Measurements from ENCODE around the gene XRCC1.

XRCC1 gene

GRCh38 chr19:43569657-43570056, 5.7 kb downstream of the XRCC1 start:
- no peaks in the 10 kb centered on the region for H3K36me3 ChIP-seq (ENCODE audit: control insufficient read depth, low read depth, low read length)
- no peak overlapping the region for H3K9ac ChIP-seq (ENCODE audit: low read length)
- H3K4me1 ChIP-seq (ENCODE audit: control insufficient read depth, low read depth, low read length), result peaks cover 2% of the 10 kb centered on the region
- H3K27ac ChIP-seq (ENCODE audit: low read length), result no peak overlapping the region
- H3K27me3 ChIP-seq (ENCODE audit: control insufficient read depth, insufficient read depth, low read length), result no peaks in the 10 kb centered on the region
- H3K9me3 ChIP-seq (ENCODE audit: control insufficient read depth, low read depth, low read length), result no peaks in the 10 kb centered on the region
- no peak overlapping the region for H3K4me3 ChIP-seq (ENCODE audit: low read length)

GRCh38 chr19:43564800-43565199, 10.5 kb downstream of the XRCC1 start:
- no peak overlapping the region for H3K9ac ChIP-seq (ENCODE audit: low read length)
- no peaks in the 10 kb centered on the region for H3K4me1 ChIP-seq (ENCODE audit: control insufficient read depth, low read depth, low read length)
- H3K9me3 ChIP-seq (ENCODE audit: control insufficient read depth, low read depth, low read length), result no peaks in the 10 kb centered on the region
- peaks cover 3% of the 10 kb centered on the region for H3K36me3 ChIP-seq (ENCODE audit: control insufficient read depth, low read depth, low read length)
- no peaks in the 10 kb centered on the region for H3K27me3 ChIP-seq (ENCODE audit: control insufficient read depth, insufficient read depth, low read length)
- no peak overlapping the region for H3K4me3 ChIP-seq (ENCODE audit: low read length)
- no peak overlapping the region for H3K27ac ChIP-seq (ENCODE audit: low read length)

- H3K27me3 ChIP-seq (ENCODE audit: control insufficient read depth, insufficient read depth, low read length), result no peaks in the 10 kb centered on the region
- no peaks in the 10 kb centered on the region for H3K9me3 ChIP-seq (ENCODE audit: control insufficient read depth, low read depth, low read length)
- H3K4me3 ChIP-seq (ENCODE audit: low read length), result no peak overlapping the region
- peaks cover 3% of the 10 kb centered on the region for H3K36me3 ChIP-seq (ENCODE audit: control insufficient read depth, low read depth, low read length)
- no peaks in the 10 kb centered on the region for H3K4me1 ChIP-seq (ENCODE audit: control insufficient read depth, low read depth, low read length)
- H3K27ac ChIP-seq (ENCODE audit: low read length), result no peak overlapping the region
- H3K9ac ChIP-seq (ENCODE audit: low read length), result no peak overlapping the region
Observed at GRCh38 chr19:43563816-43564457, 11.4 kb downstream of the XRCC1 start.

- H3K4me3 ChIP-seq (ENCODE audit: low read length), result no peak overlapping the region
- peaks cover 6% of the 10 kb centered on the region for H3K36me3 ChIP-seq (ENCODE audit: control insufficient read depth, low read depth, low read length)
- H3K27ac ChIP-seq (ENCODE audit: low read length), result no peak overlapping the region
- no peaks in the 10 kb centered on the region for H3K27me3 ChIP-seq (ENCODE audit: control insufficient read depth, insufficient read depth, low read length)
- no peak overlapping the region for H3K9ac ChIP-seq (ENCODE audit: low read length)
- no peaks in the 10 kb centered on the region for H3K9me3 ChIP-seq (ENCODE audit: control insufficient read depth, low read depth, low read length)
- H3K4me1 ChIP-seq (ENCODE audit: control insufficient read depth, low read depth, low read length), result no peaks in the 10 kb centered on the region
Observed at GRCh38 chr19:43562698-43563241, 12.6 kb downstream of the XRCC1 start.

- no peak overlapping the region for H3K27ac ChIP-seq (ENCODE audit: low read length)
- H3K27me3 ChIP-seq (ENCODE audit: control insufficient read depth, insufficient read depth, low read length), result no peaks in the 10 kb centered on the region
- no peaks in the 10 kb centered on the region for H3K4me1 ChIP-seq (ENCODE audit: control insufficient read depth, low read depth, low read length)
- no peak overlapping the region for H3K9ac ChIP-seq (ENCODE audit: low read length)
- H3K4me3 ChIP-seq (ENCODE audit: low read length), result no peak overlapping the region
- no peaks in the 10 kb centered on the region for H3K9me3 ChIP-seq (ENCODE audit: control insufficient read depth, low read depth, low read length)
- H3K36me3 ChIP-seq (ENCODE audit: control insufficient read depth, low read depth, low read length), result peaks cover 7% of the 10 kb centered on the region
Observed at GRCh38 chr19:43562226-43562697, 13.1 kb downstream of the XRCC1 start.

- H3K9me3 ChIP-seq (ENCODE audit: control insufficient read depth, low read depth, low read length), result no peaks in the 10 kb centered on the region
- H3K36me3 ChIP-seq (ENCODE audit: control insufficient read depth, low read depth, low read length), result peaks cover 7% of the 10 kb centered on the region
- H3K27ac ChIP-seq (ENCODE audit: low read length), result no peak overlapping the region
- H3K9ac ChIP-seq (ENCODE audit: low read length), result no peak overlapping the region
- H3K4me1 ChIP-seq (ENCODE audit: control insufficient read depth, low read depth, low read length), result no peaks in the 10 kb centered on the region
- no peaks in the 10 kb centered on the region for H3K27me3 ChIP-seq (ENCODE audit: control insufficient read depth, insufficient read depth, low read length)
- no peak overlapping the region for H3K4me3 ChIP-seq (ENCODE audit: low read length)
Observed at GRCh38 chr19:43561139-43561970, 14.0 kb downstream of the XRCC1 start.

- no peak overlapping the region for H3K4me3 ChIP-seq (ENCODE audit: low read length)
- H3K4me1 ChIP-seq (ENCODE audit: control insufficient read depth, low read depth, low read length), result no peaks in the 10 kb centered on the region
- H3K27me3 ChIP-seq (ENCODE audit: control insufficient read depth, insufficient read depth, low read length), result no peaks in the 10 kb centered on the region
- no peak overlapping the region for H3K27ac ChIP-seq (ENCODE audit: low read length)
- H3K9ac ChIP-seq (ENCODE audit: low read length), result no peak overlapping the region
- H3K9me3 ChIP-seq (ENCODE audit: control insufficient read depth, low read depth, low read length), result no peaks in the 10 kb centered on the region
- H3K36me3 ChIP-seq (ENCODE audit: control insufficient read depth, low read depth, low read length), result peaks cover 7% of the 10 kb centered on the region
Observed at GRCh38 chr19:43560687-43561086, 14.6 kb downstream of the XRCC1 start.

- no peak overlapping the region for H3K4me3 ChIP-seq (ENCODE audit: low read length)
- no peak overlapping the region for H3K9ac ChIP-seq (ENCODE audit: low read length)
- H3K36me3 ChIP-seq (ENCODE audit: control insufficient read depth, low read depth, low read length), result peaks cover 31% of the 10 kb centered on the region
- H3K27me3 ChIP-seq (ENCODE audit: control insufficient read depth, insufficient read depth, low read length), result no peaks in the 10 kb centered on the region
- H3K4me1 ChIP-seq (ENCODE audit: control insufficient read depth, low read depth, low read length), result no peaks in the 10 kb centered on the region
- H3K27ac ChIP-seq (ENCODE audit: low read length), result no peak overlapping the region
- H3K9me3 ChIP-seq (ENCODE audit: control insufficient read depth, low read depth, low read length), result no peaks in the 10 kb centered on the region
Observed at GRCh38 chr19:43555185-43555770, 20.0 kb downstream of the XRCC1 start.

GRCh38 chr19:43554317-43554895, 20.9 kb downstream of the XRCC1 start:
- H3K27me3 ChIP-seq (ENCODE audit: control insufficient read depth, insufficient read depth, low read length), result no peaks in the 10 kb centered on the region
- no peaks in the 10 kb centered on the region for H3K9me3 ChIP-seq (ENCODE audit: control insufficient read depth, low read depth, low read length)
- H3K4me1 ChIP-seq (ENCODE audit: control insufficient read depth, low read depth, low read length), result no peaks in the 10 kb centered on the region
- no peak overlapping the region for H3K27ac ChIP-seq (ENCODE audit: low read length)
- no peak overlapping the region for H3K4me3 ChIP-seq (ENCODE audit: low read length)
- peaks cover 31% of the 10 kb centered on the region for H3K36me3 ChIP-seq (ENCODE audit: control insufficient read depth, low read depth, low read length)
- no peak overlapping the region for H3K9ac ChIP-seq (ENCODE audit: low read length)

GRCh38 chr19:43553656-43554055, 21.7 kb downstream of the XRCC1 start:
- H3K9me3 ChIP-seq (ENCODE audit: control insufficient read depth, low read depth, low read length), result no peaks in the 10 kb centered on the region
- no peak overlapping the region for H3K9ac ChIP-seq (ENCODE audit: low read length)
- H3K36me3 ChIP-seq (ENCODE audit: control insufficient read depth, low read depth, low read length), result peaks cover 31% of the 10 kb centered on the region
- no peaks in the 10 kb centered on the region for H3K4me1 ChIP-seq (ENCODE audit: control insufficient read depth, low read depth, low read length)
- no peak overlapping the region for H3K27ac ChIP-seq (ENCODE audit: low read length)
- no peak overlapping the region for H3K4me3 ChIP-seq (ENCODE audit: low read length)
- H3K27me3 ChIP-seq (ENCODE audit: control insufficient read depth, insufficient read depth, low read length), result no peaks in the 10 kb centered on the region

GRCh38 chr19:43552616-43553015, 22.7 kb downstream of the XRCC1 start:
- H3K27me3 ChIP-seq (ENCODE audit: control insufficient read depth, insufficient read depth, low read length), result no peaks in the 10 kb centered on the region
- H3K4me1 ChIP-seq (ENCODE audit: control insufficient read depth, low read depth, low read length), result no peaks in the 10 kb centered on the region
- no peak overlapping the region for H3K9ac ChIP-seq (ENCODE audit: low read length)
- H3K9me3 ChIP-seq (ENCODE audit: control insufficient read depth, low read depth, low read length), result no peaks in the 10 kb centered on the region
- peaks cover 28% of the 10 kb centered on the region for H3K36me3 ChIP-seq (ENCODE audit: control insufficient read depth, low read depth, low read length)
- no peak overlapping the region for H3K27ac ChIP-seq (ENCODE audit: low read length)
- H3K4me3 ChIP-seq (ENCODE audit: low read length), result no peak overlapping the region

Measured in iPS-18a (cell line).